HG02642 (cell line): ENCODE results near the gene GDPD5.

Source experiments
- ATAC-seq: cut with Tn5 transposase; IDR thresholded peaks from one replicate; pipeline ENCODE4 v1.9.1; 2021; ENCODE audit warnings: mild to moderate bottlenecking; ENCODE audit not compliant: unreplicated experiment, poor library complexity

Gene GDPD5

GRCh38 chr11:75474878-75475766, 50.6 kb downstream of the GDPD5 start:
- no peak for ATAC-seq

- no peak for ATAC-seq
Measured at GRCh38 chr11:75474240-75474639, 51.5 kb downstream of the GDPD5 start.

- no peak for ATAC-seq
Measured at GRCh38 chr11:75473684-75474083, 52.1 kb downstream of the GDPD5 start.

GRCh38 chr11:75472081-75472732, 53.5 kb downstream of the GDPD5 start:
- ATAC-seq = no peak

GRCh38 chr11:75471176-75471973, 54.4 kb downstream of the GDPD5 start:
- no peak for ATAC-seq

GRCh38 chr11:75470476-75471080, 55.2 kb downstream of the GDPD5 start:
- no peak for ATAC-seq

- ATAC-seq = no peak
Measured at GRCh38 chr11:75469785-75470405, 55.8 kb downstream of the GDPD5 start.

- no peak for ATAC-seq
Measured at GRCh38 chr11:75468534-75469340, 57.0 kb downstream of the GDPD5 start.

GRCh38 chr11:75467881-75468280, 57.9 kb downstream of the GDPD5 start:
- ATAC-seq = no peak

- no peak for ATAC-seq
Measured at GRCh38 chr11:75467311-75467710, 58.4 kb downstream of the GDPD5 start.

- no peak for ATAC-seq
Measured at GRCh38 chr11:75465701-75466531, 59.8 kb downstream of the GDPD5 start.

GRCh38 chr11:75463106-75463774, 62.5 kb downstream of the GDPD5 start:
- ATAC-seq = no peak

- ATAC-seq = no peak
Measured at GRCh38 chr11:75462117-75462653, 63.6 kb downstream of the GDPD5 start.

- no peak for ATAC-seq
Measured at GRCh38 chr11:75461151-75461550, 64.6 kb downstream of the GDPD5 start.

- no peak for ATAC-seq
Measured at GRCh38 chr11:75456596-75457183, 69.1 kb downstream of the GDPD5 start.

GRCh38 chr11:75454987-75455386, 70.8 kb downstream of the GDPD5 start:
- ATAC-seq = no peak
